Gastroesophageal sphincter (tissue), 4 donors: ENCODE results near the gene GPR156. TPM values are rescaled to one million over a fixed set of nuclear protein-coding genes. Genes with fewer than 3 reads are reported as not detected.

ENCODE experiments used
- ATAC-seq: fragments of 150-250 bp; one replicate; pipeline ENCODE4 v1.9.1; 2016; ENCODE audit warnings: mild to moderate bottlenecking, moderate library complexity
- H3K27ac ChIP-seq, 4 donors: fragments of 200-600 bp; sonication (generic) in 3 of 4; 1 replicate in 3 of 4; 2 replicates in 1 of 4; pipeline ENCODE4 v1.5.1; 2016 to 2019
- H3K27me3 ChIP-seq: fragments of 200-600 bp; sonication (generic); one replicate; pipeline ENCODE4 v1.5.1; 2019
- H3K36me3 ChIP-seq, 2 donors: fragments of 200-600 bp; sonication (generic); one replicate each; pipeline ENCODE4 v1.5.1; 2019; ENCODE audit warnings: control low read depth in 1 of 2
- H3K4me1 ChIP-seq, 3 donors: fragments of 200-600 bp; sonication (generic); 1 replicate in 2 of 3; 2 replicates in 1 of 3; pipeline ENCODE4 v1.5.1; 2016 to 2019; ENCODE audit warnings: control low read depth in 2 of 3
- H3K4me3 ChIP-seq, 2 donors: fragments of 200-600 bp; sonication (generic); one replicate each; pipeline ENCODE4 v1.5.1; 2019; ENCODE audit warnings: mild to moderate bottlenecking in 1 of 2, moderate library complexity in 1 of 2
- H3K9me3 ChIP-seq, 3 donors: fragments of 200-600 bp; sonication (generic); one replicate each; pipeline ENCODE4 v1.5.1; 2017 to 2019; ENCODE audit warnings: control low read depth in 2 of 3
- EP300 ChIP-seq: sonication (generic); formaldehyde crosslinking; IDR thresholded peaks from one replicate; pipeline ENCODE4 v1.6.1; 2017; ENCODE audit warnings: antibody characterized with exemption, mild to moderate bottlenecking
- POLR2A ChIP-seq, 2 donors: fragments of 450-650 bp; IDR thresholded peaks; one replicate each; pipeline ENCODE4 v1.6.1; 2017; ENCODE audit warnings: antibody characterized with exemption in 2 of 2, mild to moderate bottlenecking in 2 of 2, moderate library complexity in 1 of 2
- POLR2AphosphoS5 ChIP-seq: sonication (generic); formaldehyde crosslinking; IDR thresholded peaks from one replicate; pipeline ENCODE4 v1.6.1; 2017; ENCODE audit warnings: antibody characterized with exemption
- WGBS, 2 donors: methylation state at CpG; one replicate each; pipeline ENCODE4 v1.1.5; 2018; ENCODE audit warnings: low coverage in 1 of 2; 5-methylcytosine and 5-hydroxymethylcytosine counted together
- total RNA-seq, 4 donors: library from RNA; depleted of rRNA; stranded (reverse); fragments of >200 nt; gene quantifications; one replicate each; pipeline ENCODE4 v1.1.0, GENCODE V29; 2016
- TF ChIP-seq, protein P1 (sequence below), 4 experiments: fragments of 200-600 bp in 2 of 4; fragments of 450-650 bp in 2 of 4; sonication (generic) in 1 of 4; IDR thresholded peaks; one replicate each; pipeline ENCODE4 v1.5.1; 2017 to 2019; ENCODE audit warnings: antibody characterized with exemption in 4 of 4, mild to moderate bottlenecking in 2 of 4, moderate library complexity in 2 of 4

Gene GPR156
- total RNA-seq, 4 donors from 2014 or later, result 0.16 to 0.73 (median 0.29) TPM

GRCh38 chr3:120202363-120202762, 82.7 kb downstream of the GPR156 start:
- ATAC-seq, result no peak
- H3K36me3 ChIP-seq, result no peaks in the 10 kb centered on the region
- 100% methylated on average over 2 of the region's 2 CpGs; no CpG with 5 or more reads in 1 of the 2 donors for WGBS, 2 donors
- H3K9me3 ChIP-seq, result no peaks in the 10 kb centered on the region
- no peaks in the 10 kb centered on the region for H3K27me3 ChIP-seq
- TF ChIP-seq EP300 (no peak), POLR2A (IDR thresholded peaks at IDR 0.05) (no peak), POLR2AphosphoS5 (no peak)
- TF ChIP-seq, protein P1, sequence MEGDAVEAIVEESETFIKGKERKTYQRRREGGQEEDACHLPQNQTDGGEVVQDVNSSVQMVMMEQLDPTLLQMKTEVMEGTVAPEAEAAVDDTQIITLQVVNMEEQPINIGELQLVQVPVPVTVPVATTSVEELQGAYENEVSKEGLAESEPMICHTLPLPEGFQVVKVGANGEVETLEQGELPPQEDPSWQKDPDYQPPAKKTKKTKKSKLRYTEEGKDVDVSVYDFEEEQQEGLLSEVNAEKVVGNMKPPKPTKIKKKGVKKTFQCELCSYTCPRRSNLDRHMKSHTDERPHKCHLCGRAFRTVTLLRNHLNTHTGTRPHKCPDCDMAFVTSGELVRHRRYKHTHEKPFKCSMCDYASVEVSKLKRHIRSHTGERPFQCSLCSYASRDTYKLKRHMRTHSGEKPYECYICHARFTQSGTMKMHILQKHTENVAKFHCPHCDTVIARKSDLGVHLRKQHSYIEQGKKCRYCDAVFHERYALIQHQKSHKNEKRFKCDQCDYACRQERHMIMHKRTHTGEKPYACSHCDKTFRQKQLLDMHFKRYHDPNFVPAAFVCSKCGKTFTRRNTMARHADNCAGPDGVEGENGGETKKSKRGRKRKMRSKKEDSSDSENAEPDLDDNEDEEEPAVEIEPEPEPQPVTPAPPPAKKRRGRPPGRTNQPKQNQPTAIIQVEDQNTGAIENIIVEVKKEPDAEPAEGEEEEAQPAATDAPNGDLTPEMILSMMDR (IDR thresholded peaks at IDR 0.05), result no peak
- H3K4me3 ChIP-seq, result no peak overlapping the region
- H3K27ac ChIP-seq, result no peak overlapping the region
- peaks cover 0 to 20% (median 0%) of the 10 kb centered on the region in 3 donors for H3K4me1 ChIP-seq

- H3K4me3 ChIP-seq, result no peak overlapping the region
- no peaks in the 10 kb centered on the region for H3K9me3 ChIP-seq
- no peak overlapping the region for H3K27ac ChIP-seq
- H3K27me3 ChIP-seq, result no peaks in the 10 kb centered on the region
- H3K4me1 ChIP-seq, result peaks cover 0 to 20% (median 0%) of the 10 kb centered on the region in 3 donors
- no peak for ATAC-seq
- no peaks in the 10 kb centered on the region for H3K36me3 ChIP-seq
- TF ChIP-seq, protein P1 (IDR thresholded peaks at IDR 0.05), result no peak
- TF ChIP-seq POLR2A (IDR thresholded peaks at IDR 0.05) (no peak), POLR2AphosphoS5 (no peak), EP300 (no peak)
- WGBS, 2 donors, result 81 to 83% methylated on average over 6 of the region's 6 CpGs
Measured at GRCh38 chr3:120200493-120201235, 84.4 kb downstream of the GPR156 start.

- ATAC-seq, result no peak
- H3K4me3 ChIP-seq, result no peak overlapping the region
Measured at GRCh38 chr3:120198305-120198878, 86.6 kb downstream of the GPR156 start.

GRCh38 chr3:120196812-120197211, 88.2 kb downstream of the GPR156 start:
- no peak overlapping the region for H3K27ac ChIP-seq
- TF ChIP-seq, protein P1 (IDR thresholded peaks at IDR 0.05), result no peak
- no peak for TF ChIP-seq POLR2A (IDR thresholded peaks at IDR 0.05)
- no peak for TF ChIP-seq EP300
- no peak for TF ChIP-seq POLR2AphosphoS5
- no peak for ATAC-seq

More at GRCh38 chr3:120198305-120198878, 86.6 kb downstream of the GPR156 start:
- H3K4me1 ChIP-seq, result peaks cover 0 to 14% (median 0%) of the 10 kb centered on the region in 3 donors
- H3K27me3 ChIP-seq, result no peaks in the 10 kb centered on the region
- no peaks in the 10 kb centered on the region for H3K36me3 ChIP-seq
- TF ChIP-seq POLR2AphosphoS5, result no peak
- TF ChIP-seq, protein P1 (IDR thresholded peaks at IDR 0.05), result peak in 3 of 4 experiments; percentile 14 to 36 (median 33)
- H3K27ac ChIP-seq, result no peak overlapping the region
- WGBS, 2 donors, result 64 to 67% methylated on average over 3 of the region's 3 CpGs
- no peaks in the 10 kb centered on the region for H3K9me3 ChIP-seq

DNA sequence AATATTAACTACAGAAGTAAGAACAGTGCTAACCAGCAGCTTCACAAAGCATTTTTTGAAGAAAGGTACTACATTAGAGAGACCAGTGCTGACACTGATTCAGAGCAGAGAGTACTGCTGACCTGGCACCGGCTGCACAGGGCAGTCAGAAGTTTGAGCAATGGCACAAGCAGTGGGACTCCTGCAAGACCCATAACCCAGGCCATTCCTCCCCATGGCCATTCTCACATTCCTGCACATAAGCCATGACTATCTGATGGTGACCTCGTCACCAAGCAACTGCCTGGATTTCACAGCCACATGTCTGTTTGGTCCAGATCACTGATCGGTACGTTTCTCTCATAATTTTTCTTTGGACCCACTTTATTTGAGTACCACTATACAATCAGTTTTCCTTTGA, 88.7 kb downstream of the GPR156 start:
- no peaks in the 10 kb centered on the region for H3K4me1 ChIP-seq
- no peak for TF ChIP-seq POLR2A (IDR thresholded peaks at IDR 0.05)
- no peak for TF ChIP-seq EP300
- TF ChIP-seq POLR2AphosphoS5, result no peak
- TF ChIP-seq, protein P1 (IDR thresholded peaks at IDR 0.05), result no peak
- no peaks in the 10 kb centered on the region for H3K36me3 ChIP-seq
- H3K4me3 ChIP-seq, result no peak overlapping the region
- no peak overlapping the region for H3K27ac ChIP-seq
- ATAC-seq, result no peak
- H3K9me3 ChIP-seq, result no peaks in the 10 kb centered on the region
- H3K27me3 ChIP-seq, result no peaks in the 10 kb centered on the region
- WGBS, 2 donors, result 81 to 82% methylated on average over 4 of the region's 4 CpGs

More at GRCh38 chr3:120196812-120197211, 88.2 kb downstream of the GPR156 start:
- WGBS, 2 donors, result 79 to 82% methylated on average over 2 of the region's 2 CpGs
- Histone ChIP-seq H3K4me1 (no peaks in the 10 kb centered on the region), H3K36me3 (no peaks in the 10 kb centered on the region), H3K27me3 (no peaks in the 10 kb centered on the region), H3K9me3 (no peaks in the 10 kb centered on the region), H3K4me3 (no peak overlapping the region)
